ENCODE data around the gene MAU2. TPM values are rescaled to one million over a fixed set of nuclear protein-coding genes. Genes with fewer than 3 reads are reported as not detected.
"Not testable (repeated sequence)": the region's sequence is repeated elsewhere in the genome, so short reads cannot be mapped to it uniquely, and the experiment has no call there.

Gene MAU2
- total RNA-seq, 1 donor from 2014 or later: 12.1 TPM

DNA sequence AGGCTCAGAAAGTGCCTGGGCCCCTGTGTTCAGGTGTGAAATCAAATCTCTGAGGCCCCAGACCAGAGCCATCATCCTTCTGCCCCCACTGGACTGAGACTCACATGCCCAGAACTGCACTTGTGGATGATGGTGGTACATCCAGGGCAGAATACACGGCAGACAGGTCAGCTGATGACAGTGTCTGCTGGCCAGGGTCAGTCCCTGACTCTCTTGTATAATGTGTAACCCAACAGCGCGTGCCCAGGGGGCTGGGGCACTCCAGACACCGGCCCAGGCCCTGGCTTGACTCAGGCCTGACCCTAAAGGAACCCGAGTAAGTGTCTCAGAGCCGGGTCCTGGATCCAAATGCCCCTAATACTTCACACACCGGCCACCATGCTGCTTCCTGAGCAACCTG is 47.5 kb downstream of the MAU2 start:
- no peak for DNase-seq (ENCODE audit: low read depth)
- no peaks in the 10 kb centered on the region for H3K36me3 ChIP-seq (ENCODE audit: control insufficient read depth, insufficient read depth, low read length)
- FAIRE-seq: no peak
- TF ChIP-seq, protein P1, sequence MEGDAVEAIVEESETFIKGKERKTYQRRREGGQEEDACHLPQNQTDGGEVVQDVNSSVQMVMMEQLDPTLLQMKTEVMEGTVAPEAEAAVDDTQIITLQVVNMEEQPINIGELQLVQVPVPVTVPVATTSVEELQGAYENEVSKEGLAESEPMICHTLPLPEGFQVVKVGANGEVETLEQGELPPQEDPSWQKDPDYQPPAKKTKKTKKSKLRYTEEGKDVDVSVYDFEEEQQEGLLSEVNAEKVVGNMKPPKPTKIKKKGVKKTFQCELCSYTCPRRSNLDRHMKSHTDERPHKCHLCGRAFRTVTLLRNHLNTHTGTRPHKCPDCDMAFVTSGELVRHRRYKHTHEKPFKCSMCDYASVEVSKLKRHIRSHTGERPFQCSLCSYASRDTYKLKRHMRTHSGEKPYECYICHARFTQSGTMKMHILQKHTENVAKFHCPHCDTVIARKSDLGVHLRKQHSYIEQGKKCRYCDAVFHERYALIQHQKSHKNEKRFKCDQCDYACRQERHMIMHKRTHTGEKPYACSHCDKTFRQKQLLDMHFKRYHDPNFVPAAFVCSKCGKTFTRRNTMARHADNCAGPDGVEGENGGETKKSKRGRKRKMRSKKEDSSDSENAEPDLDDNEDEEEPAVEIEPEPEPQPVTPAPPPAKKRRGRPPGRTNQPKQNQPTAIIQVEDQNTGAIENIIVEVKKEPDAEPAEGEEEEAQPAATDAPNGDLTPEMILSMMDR (IDR thresholded peaks at IDR 0.05; ENCODE audit: insufficient read depth, low read length, severe bottlenecking): no peak
- no peaks in the 10 kb centered on the region for H3K27me3 ChIP-seq (ENCODE audit: control insufficient read depth, insufficient read depth, low read length)
- H3K4me3 ChIP-seq (ENCODE audit: low read depth, low read length): no peak overlapping the region

DNA sequence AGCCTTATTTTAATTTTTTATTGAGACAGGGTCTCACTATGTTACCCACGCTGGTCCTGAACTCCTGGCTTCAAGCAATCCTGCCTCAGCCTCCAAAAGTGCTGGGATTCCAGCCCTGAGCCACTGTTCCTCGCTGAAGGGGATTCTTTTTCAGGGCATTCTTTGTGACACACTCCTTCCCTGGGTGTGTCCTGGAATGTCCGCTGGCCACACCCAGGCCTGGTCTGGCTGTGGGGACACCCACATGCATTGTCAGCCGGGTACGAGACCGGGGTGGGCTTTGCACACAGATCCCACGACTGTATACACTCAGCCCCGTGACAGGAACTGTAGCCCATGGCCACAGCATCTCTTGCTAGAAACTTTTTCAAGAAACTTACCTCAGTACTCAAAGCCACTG is 50.4 kb downstream of the MAU2 start:
- Histone ChIP-seq H3K4me3 (ENCODE audit: low read depth, low read length) (no peak overlapping the region), H3K36me3 (ENCODE audit: control insufficient read depth, insufficient read depth, low read length) (no peaks in the 10 kb centered on the region), H3K27me3 (ENCODE audit: control insufficient read depth, insufficient read depth, low read length) (no peaks in the 10 kb centered on the region)
- FAIRE-seq (no peak), DNase-seq (ENCODE audit: low read depth) (no peak)
- TF ChIP-seq, protein P1 (IDR thresholded peaks at IDR 0.05; ENCODE audit: insufficient read depth, low read length, severe bottlenecking): no peak

DNA sequence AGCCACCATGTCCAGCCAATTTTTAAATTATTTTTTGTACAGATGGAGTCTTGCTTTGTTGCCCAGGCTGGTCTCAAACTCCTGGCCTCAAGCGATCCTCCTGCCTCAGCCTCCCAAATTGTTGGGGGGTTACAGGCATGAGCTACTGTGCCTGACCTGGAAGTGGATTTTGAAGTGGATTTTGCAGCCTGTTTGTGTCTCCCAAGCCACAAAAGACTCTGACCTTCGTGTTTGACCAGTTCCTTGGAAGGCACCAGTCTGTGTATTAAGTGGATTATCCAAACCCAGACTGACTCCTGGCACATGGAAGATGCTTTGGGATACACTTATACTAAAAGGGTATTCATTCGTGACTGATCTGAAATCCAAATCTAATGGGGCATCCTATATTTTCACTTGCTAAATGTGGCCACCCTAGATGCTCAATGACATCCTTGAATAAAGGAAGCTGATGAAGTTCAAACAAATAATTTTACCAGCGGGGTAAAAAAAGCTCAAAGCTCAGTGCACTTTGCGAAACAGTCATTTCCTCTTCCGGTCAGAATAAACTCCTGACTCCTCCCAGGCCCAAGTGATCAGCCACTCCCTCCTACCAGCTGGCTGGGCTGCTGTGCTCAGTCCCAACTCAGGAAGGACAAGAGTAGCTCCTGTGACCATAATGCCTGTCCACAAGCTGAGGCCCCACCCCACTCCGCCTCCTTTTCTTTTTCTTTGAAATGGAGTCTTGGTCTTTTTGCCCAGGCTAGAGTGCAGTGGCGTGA is 52.2 kb downstream of the MAU2 start:
- DNase-seq (ENCODE audit: low read depth) (peak; percentile 55), FAIRE-seq (no peak)
- Histone ChIP-seq H3K36me3 (ENCODE audit: control insufficient read depth, insufficient read depth, low read length) (no peaks in the 10 kb centered on the region), H3K4me3 (ENCODE audit: low read depth, low read length) (no peak overlapping the region), H3K27me3 (ENCODE audit: control insufficient read depth, insufficient read depth, low read length) (no peaks in the 10 kb centered on the region)
- TF ChIP-seq, protein P1 (IDR thresholded peaks at IDR 0.05; ENCODE audit: insufficient read depth, low read length, severe bottlenecking): no peak

DNA sequence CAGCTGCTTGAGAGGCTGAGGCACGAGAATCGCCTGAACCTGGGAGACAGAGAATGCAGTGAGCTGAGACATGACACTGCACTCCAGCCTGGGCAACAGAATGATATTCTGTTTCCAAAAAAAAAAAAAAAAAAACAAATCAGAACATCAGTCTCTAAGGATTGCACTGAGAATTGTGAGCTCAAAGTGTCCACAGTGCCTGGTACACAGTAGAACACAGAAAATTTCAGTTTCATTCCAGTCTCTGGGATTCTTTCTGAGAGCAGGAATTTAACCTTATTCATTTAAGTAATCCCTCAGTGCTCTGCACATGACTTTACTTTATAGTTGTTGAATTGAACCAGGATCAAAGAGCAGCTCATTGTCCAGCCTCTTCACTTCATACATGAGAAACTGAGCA is 58.9 kb downstream of the MAU2 start:
- FAIRE-seq (no peak), DNase-seq (ENCODE audit: low read depth) (no peak)
- no peaks in the 10 kb centered on the region for H3K27me3 ChIP-seq (ENCODE audit: control insufficient read depth, insufficient read depth, low read length)
- no peak overlapping the region for H3K4me3 ChIP-seq (ENCODE audit: low read depth, low read length)
- no peaks in the 10 kb centered on the region for H3K36me3 ChIP-seq (ENCODE audit: control insufficient read depth, insufficient read depth, low read length)
- TF ChIP-seq, protein P1 (IDR thresholded peaks at IDR 0.05; ENCODE audit: insufficient read depth, low read length, severe bottlenecking): no peak

DNA sequence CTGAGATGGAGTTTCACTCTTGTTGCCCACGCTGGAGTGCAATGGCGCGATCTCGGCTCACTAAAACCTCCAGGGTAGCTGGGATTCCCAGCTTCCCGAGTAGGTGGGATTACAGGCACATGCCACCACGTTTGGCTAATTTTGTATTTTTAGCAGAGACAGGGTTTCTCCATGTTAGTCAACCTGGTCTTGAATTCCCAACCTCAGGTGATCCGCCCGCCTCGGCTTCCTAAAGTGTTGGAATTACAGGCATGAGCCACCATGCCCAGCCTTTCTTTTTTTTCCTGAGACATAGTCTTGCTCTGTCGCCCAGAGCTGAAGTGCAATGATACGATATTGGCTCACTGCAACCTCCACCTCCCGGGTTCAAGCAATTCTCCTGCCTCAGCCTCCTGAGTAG is 59.7 kb downstream of the MAU2 start:
- H3K27me3 ChIP-seq (ENCODE audit: control insufficient read depth, insufficient read depth, low read length); FAIRE-seq; DNase-seq (ENCODE audit: low read depth); H3K36me3 ChIP-seq (ENCODE audit: control insufficient read depth, insufficient read depth, low read length); H3K4me3 ChIP-seq (ENCODE audit: low read depth, low read length): not testable (repeated sequence)

DNA sequence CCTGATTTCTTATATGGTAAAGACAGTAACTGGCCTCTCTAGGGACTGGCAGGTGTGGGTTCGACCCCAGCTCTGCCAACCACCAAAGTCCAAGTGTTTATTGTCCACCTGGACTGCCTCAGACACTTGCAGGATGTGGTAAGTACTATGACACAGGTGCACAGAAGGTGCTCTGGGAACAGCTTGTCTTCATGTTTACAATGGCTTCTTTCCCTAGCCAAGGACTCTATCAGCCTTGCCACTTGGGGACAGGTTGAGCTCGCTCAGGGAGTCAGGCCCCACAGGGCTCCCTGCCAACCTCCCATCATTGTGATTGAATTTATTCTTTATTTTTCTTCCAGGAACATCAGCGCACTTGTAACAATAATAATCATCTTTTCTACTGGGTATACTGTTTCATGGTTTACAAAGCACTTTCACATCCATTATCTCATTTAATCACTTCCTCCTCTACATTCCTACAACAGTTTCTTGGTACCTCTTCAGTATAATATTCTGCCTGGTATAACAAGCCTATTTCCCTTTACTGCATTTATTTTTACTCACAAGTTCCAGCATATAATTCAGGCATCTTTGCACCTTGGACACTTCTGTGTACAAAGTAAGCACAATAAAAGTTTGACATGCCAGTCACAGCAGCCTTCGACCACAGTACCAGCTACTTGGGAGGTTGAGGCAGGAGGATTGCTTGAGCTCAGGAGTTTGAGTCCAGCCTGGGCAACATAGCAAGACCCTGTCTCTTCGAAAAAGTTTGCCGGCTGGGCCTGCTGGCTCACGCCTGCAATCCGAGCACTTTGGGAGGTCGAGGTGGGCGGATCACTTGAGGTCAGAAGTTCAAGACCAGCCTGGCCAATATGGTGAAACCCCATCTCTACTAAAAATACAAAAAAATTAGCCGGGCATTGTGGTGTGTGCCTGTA is 60.6 kb downstream of the MAU2 start:
- DNase-seq (ENCODE audit: low read depth) (no peak), FAIRE-seq (no peak)
- TF ChIP-seq, protein P1 (IDR thresholded peaks at IDR 0.05; ENCODE audit: insufficient read depth, low read length, severe bottlenecking): no peak
- no peaks in the 10 kb centered on the region for H3K27me3 ChIP-seq (ENCODE audit: control insufficient read depth, insufficient read depth, low read length)
- H3K4me3 ChIP-seq (ENCODE audit: low read depth, low read length): no peak overlapping the region
- no peaks in the 10 kb centered on the region for H3K36me3 ChIP-seq (ENCODE audit: control insufficient read depth, insufficient read depth, low read length)

Data from bronchial epithelial cell (primary cell).